ENCODE results near the gene PTH2.

Gene PTH2

DNA sequence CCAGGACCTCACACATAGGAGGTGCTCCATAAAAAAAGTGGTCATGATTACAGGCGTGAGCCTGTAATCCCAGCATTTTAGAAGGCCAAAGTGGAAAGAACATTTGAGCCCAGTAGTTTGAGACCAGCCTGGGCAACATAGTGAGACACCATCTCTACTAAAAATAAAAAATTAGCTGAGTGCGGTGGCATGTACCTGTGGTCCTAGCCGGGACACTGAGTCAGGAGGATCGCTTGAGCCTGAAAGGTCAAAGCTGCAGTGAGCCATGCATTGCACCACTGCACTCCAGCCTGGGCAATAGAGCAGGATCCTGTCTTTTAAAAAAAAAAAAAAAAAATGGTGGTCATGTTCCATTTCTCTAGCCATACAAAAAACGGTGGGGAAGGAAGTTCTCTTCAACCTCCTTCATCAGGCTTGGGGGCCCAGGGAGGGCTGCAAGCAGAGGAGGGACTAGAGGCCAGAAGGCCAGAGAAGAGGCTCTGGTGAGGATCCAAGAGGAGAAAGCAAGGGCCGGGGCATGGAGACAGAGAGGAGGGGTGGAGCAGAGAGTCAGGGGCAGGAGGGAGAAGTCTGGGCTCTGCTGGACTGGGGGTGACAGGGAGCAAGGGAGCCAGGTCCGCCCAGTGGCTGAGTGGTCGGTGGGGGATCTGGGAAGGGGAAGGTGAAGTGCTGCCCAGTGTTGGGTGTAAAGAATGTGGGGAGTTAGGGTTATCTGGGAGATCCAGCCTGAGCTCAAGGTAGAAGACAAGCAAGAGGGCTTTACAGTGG, 26.3 kb downstream of the PTH2 start:
- Histone ChIP-seq H4K20me1 (ENCODE audit: insufficient read depth, low read length) (no peaks in the 10 kb centered on the region), H3K36me3 (ENCODE audit: insufficient read depth, low read length) (no peaks in the 10 kb centered on the region), H3K9me3 (ENCODE audit: low read length) (no peaks in the 10 kb centered on the region), H3K9ac (ENCODE audit: low read length) (no peak overlapping the region), H2AFZ (ENCODE audit: low read length) (no peak overlapping the region), H3K27ac (ENCODE audit: low read depth, low read length, poor library complexity, severe bottlenecking) (no peak overlapping the region), H3K79me2 (ENCODE audit: insufficient read depth, low read length) (no peaks in the 10 kb centered on the region), H3K9me2 (ENCODE audit: low read depth, low read length) (no peaks in the 10 kb centered on the region), H3K27me3 (ENCODE audit: insufficient read depth, low read length) (no peaks in the 10 kb centered on the region), H3K4me3 (ENCODE audit: low read depth, low read length, poor library complexity, severe bottlenecking) (no peak overlapping the region), H3K4me2 (ENCODE audit: low read length) (no peak overlapping the region), H3K4me1 (ENCODE audit: insufficient read depth, low read length, severe bottlenecking) (peaks cover 3% of the 10 kb centered on the region), H3F3A (ENCODE audit: insufficient read depth, low read length) (no peaks in the 10 kb centered on the region)
- TF ChIP-seq, protein P1, sequence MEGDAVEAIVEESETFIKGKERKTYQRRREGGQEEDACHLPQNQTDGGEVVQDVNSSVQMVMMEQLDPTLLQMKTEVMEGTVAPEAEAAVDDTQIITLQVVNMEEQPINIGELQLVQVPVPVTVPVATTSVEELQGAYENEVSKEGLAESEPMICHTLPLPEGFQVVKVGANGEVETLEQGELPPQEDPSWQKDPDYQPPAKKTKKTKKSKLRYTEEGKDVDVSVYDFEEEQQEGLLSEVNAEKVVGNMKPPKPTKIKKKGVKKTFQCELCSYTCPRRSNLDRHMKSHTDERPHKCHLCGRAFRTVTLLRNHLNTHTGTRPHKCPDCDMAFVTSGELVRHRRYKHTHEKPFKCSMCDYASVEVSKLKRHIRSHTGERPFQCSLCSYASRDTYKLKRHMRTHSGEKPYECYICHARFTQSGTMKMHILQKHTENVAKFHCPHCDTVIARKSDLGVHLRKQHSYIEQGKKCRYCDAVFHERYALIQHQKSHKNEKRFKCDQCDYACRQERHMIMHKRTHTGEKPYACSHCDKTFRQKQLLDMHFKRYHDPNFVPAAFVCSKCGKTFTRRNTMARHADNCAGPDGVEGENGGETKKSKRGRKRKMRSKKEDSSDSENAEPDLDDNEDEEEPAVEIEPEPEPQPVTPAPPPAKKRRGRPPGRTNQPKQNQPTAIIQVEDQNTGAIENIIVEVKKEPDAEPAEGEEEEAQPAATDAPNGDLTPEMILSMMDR (IDR thresholded peaks at IDR 0.05; ENCODE audit: low read length), result no peak
- TF ChIP-seq EZH2 (IDR thresholded peaks at IDR 0.05; ENCODE audit: borderline replicate concordance, low read length), result no peak

DNA sequence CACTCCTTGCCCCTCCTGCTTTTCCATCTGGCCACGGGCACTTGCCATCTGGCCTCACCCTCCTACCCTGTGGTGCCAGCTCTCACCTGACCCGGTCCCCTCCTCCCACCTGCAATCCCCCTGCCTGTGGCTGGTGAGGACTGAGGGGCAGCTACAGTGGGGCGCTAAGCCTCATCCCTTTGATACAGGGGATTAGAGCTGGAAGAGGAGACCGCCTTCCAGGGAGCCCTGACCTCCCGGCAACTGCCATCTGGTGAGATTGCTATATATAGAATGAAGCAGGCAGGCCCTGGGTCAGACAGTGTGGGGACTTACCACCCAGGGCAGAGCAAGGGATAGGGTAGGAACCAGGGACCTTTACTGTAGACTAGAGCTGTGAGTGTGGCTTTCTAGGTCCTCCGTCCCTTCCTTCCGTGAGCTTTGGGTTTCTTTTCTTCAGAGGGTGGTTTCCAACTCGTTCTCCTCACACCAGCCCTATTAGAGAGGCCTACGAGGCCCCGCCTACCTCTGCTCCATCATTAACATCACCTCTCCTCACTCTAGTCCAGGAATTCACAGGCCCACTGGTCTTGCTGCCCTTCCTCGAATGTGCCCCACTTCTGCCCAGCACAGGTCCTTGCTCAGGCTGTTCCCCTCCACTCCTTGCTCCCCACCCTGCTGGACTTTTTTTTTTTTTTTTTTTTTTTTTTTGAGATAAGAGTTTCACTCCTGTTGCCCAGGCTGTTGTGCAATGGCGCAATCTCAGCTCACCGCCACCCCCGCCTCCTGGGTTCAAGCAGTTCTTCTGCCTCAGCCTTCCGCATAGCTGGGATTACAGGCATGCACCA, 27.4 kb downstream of the PTH2 start:
- no peak for TF ChIP-seq EZH2 (IDR thresholded peaks at IDR 0.05; ENCODE audit: borderline replicate concordance, low read length)
- TF ChIP-seq, protein P1 (IDR thresholded peaks at IDR 0.05; ENCODE audit: low read length), result no peak
- H3K9ac ChIP-seq (ENCODE audit: low read length), result no peak overlapping the region

DNA sequence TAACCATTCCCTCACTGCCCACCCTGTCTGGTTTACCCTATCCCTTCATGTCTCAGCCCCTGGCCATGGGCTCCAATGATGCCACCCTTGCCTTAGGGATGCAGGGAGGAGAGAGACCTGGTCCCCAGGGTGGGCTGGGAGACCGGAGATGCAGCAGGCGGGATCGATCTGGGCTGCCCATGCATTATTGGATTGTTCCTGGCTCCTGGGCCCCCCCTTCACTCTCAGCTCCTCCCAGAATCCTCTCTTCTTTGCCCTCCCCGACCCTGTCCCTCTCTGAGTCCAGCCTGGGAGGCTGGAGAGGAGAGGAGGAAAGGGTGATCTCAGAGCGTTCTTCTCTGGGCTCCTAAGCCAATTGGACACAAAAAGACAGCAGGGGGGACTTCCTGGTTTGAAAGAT, 29.4 kb downstream of the PTH2 start:
- no peak overlapping the region for H3K9ac ChIP-seq (ENCODE audit: low read length)
- no peak overlapping the region for H3K27ac ChIP-seq (ENCODE audit: low read depth, low read length, poor library complexity, severe bottlenecking)
- H4K20me1 ChIP-seq (ENCODE audit: insufficient read depth, low read length), result no peaks in the 10 kb centered on the region
- H3K79me2 ChIP-seq (ENCODE audit: insufficient read depth, low read length), result no peaks in the 10 kb centered on the region
- no peaks in the 10 kb centered on the region for H3K27me3 ChIP-seq (ENCODE audit: insufficient read depth, low read length)
- H3K4me2 ChIP-seq (ENCODE audit: low read length), result no peak overlapping the region
- no peak overlapping the region for H3K4me3 ChIP-seq (ENCODE audit: low read depth, low read length, poor library complexity, severe bottlenecking)
- no peaks in the 10 kb centered on the region for H3K9me2 ChIP-seq (ENCODE audit: low read depth, low read length)
- peaks cover 33% of the 10 kb centered on the region for H3K4me1 ChIP-seq (ENCODE audit: insufficient read depth, low read length, severe bottlenecking)
- H3F3A ChIP-seq (ENCODE audit: insufficient read depth, low read length), result peaks cover 3% of the 10 kb centered on the region
- H3K36me3 ChIP-seq (ENCODE audit: insufficient read depth, low read length), result no peaks in the 10 kb centered on the region
- no peaks in the 10 kb centered on the region for H3K9me3 ChIP-seq (ENCODE audit: low read length)
- TF ChIP-seq, protein P1 (IDR thresholded peaks at IDR 0.05; ENCODE audit: low read length), result no peak
- TF ChIP-seq EZH2 (IDR thresholded peaks at IDR 0.05; ENCODE audit: borderline replicate concordance, low read length), result no peak
- H2AFZ ChIP-seq (ENCODE audit: low read length), result no peak overlapping the region

More for the DNA sequence above, 27.4 kb downstream of the PTH2 start:
- Histone ChIP-seq H4K20me1 (ENCODE audit: insufficient read depth, low read length) (no peaks in the 10 kb centered on the region), H3K79me2 (ENCODE audit: insufficient read depth, low read length) (no peaks in the 10 kb centered on the region), H3K4me2 (ENCODE audit: low read length) (no peak overlapping the region), H3K4me1 (ENCODE audit: insufficient read depth, low read length, severe bottlenecking) (peaks cover 14% of the 10 kb centered on the region), H3K27ac (ENCODE audit: low read depth, low read length, poor library complexity, severe bottlenecking) (no peak overlapping the region), H3K4me3 (ENCODE audit: low read depth, low read length, poor library complexity, severe bottlenecking) (no peak overlapping the region), H3K9me2 (ENCODE audit: low read depth, low read length) (no peaks in the 10 kb centered on the region), H3K36me3 (ENCODE audit: insufficient read depth, low read length) (no peaks in the 10 kb centered on the region), H3K9me3 (ENCODE audit: low read length) (no peaks in the 10 kb centered on the region), H3F3A (ENCODE audit: insufficient read depth, low read length) (peaks cover under 1% of the 10 kb centered on the region), H3K27me3 (ENCODE audit: insufficient read depth, low read length) (no peaks in the 10 kb centered on the region), H2AFZ (ENCODE audit: low read length) (no peak overlapping the region)

Data from OCI-LY1 (cell line).